HFFc6 (cell line): ENCODE results near the gene SCN8A. TPM values are rescaled to one million over a fixed set of nuclear protein-coding genes. Genes with fewer than 3 reads are reported as not detected.

Experiments
- DNase-seq: peaks from one replicate; pipeline ENCODE4 v3.0.0-alpha.2; 2018
- H3K27ac Mint-ChIP-seq: 2 replicates; pipeline ENCODE4 v1.8.0; 2020; ENCODE audit warnings: mild to moderate bottlenecking, mixed read lengths
- H3K27me3 Mint-ChIP-seq: 2 replicates; pipeline ENCODE4 v1.8.0; 2021; ENCODE audit warnings: mild to moderate bottlenecking, moderate library complexity, mixed read lengths; ENCODE audit not compliant: insufficient read depth
- H3K36me3 Mint-ChIP-seq: 2 replicates; pipeline ENCODE4 v1.8.0; 2021; ENCODE audit warnings: low read depth, mixed read lengths
- H3K4me1 Mint-ChIP-seq: 2 replicates; pipeline ENCODE4 v1.8.0; 2020; ENCODE audit warnings: low read depth, mixed read lengths
- H3K4me3 Mint-ChIP-seq: 2 replicates; pipeline ENCODE4 v1.8.0; 2020; ENCODE audit warnings: mild to moderate bottlenecking, moderate library complexity, mixed read lengths
- H3K9me3 Mint-ChIP-seq: 2 replicates; pipeline ENCODE4 v1.8.0; 2020; ENCODE audit warnings: mild to moderate bottlenecking, mixed read lengths
- CTCF ChIP-seq: fragments of 200-600 bp; sonication (generic); IDR thresholded peaks from 2 replicates; pipeline ENCODE4 v1.5.0; 2021; ENCODE audit warnings: antibody characterized with exemption, mild to moderate bottlenecking
- total RNA-seq, 6 experiments: library from RNA; stranded (reverse); fragmentation: NEBNext Ultra II Directional; extraction: Animal tissue kit (Norgen Biotek cat#: 25700); gene quantifications; 2 replicates in 1 of 6; 3 replicates in 5 of 6; pipeline ENCODE4 v1.2.3, GENCODE V29; 2021

SCN8A gene
- total RNA-seq, 6 experiments from 2014 or later: 13.4 to 16.0 (median 15.3) TPM

GRCh38 chr12:51645961-51646360 lies 54.9 kb downstream of the SCN8A start:
- Mint-ChIP-seq H3K27me3 (peaks cover 5% of the 10 kb centered on the region), H3K36me3 (peaks cover 50% of the 10 kb centered on the region), H3K4me1 (peaks cover 28% of the 10 kb centered on the region), H3K9me3 (peaks cover 9% of the 10 kb centered on the region; the same call in 1 of the 2 replicates), H3K4me3 (no peak overlapping the region), H3K27ac (no peak overlapping the region)
- no peak for TF ChIP-seq CTCF
- no peak for DNase-seq

DNA sequence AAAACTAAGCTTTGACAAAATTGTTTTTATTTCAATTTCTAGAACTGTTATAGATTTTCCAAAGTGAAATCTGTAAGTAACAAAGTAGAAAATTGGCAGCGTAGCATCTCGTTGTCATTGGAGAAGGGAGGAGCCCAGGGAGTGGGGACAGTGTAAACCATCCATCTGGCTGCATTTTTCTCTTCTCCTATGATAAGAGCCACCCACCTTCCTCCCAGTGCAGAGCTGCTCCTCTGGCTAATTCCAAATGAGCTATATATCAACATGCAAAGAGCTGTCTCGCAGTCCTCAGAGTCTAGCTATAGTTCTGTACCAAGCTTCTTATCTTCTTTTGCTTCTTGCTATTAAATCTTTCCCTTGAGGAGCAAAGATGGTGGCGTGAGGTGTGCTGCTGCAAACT lies 56.6 kb downstream of the SCN8A start:
- H3K4me1 Mint-ChIP-seq: peaks cover 17% of the 10 kb centered on the region
- H3K27me3 Mint-ChIP-seq: peaks cover 5% of the 10 kb centered on the region
- DNase-seq: no peak
- H3K36me3 Mint-ChIP-seq: peaks cover 50% of the 10 kb centered on the region
- no peak overlapping the region for H3K27ac Mint-ChIP-seq
- no peak for TF ChIP-seq CTCF
- peaks cover 9% of the 10 kb centered on the region; the same call in 1 of the 2 replicates for H3K9me3 Mint-ChIP-seq
- no peak overlapping the region for H3K4me3 Mint-ChIP-seq

- TF ChIP-seq CTCF: no peak
These were observed 62.4 kb downstream of the SCN8A start for GRCh38 chr12:51653431-51653830.

GRCh38 chr12:51661199-51661598 lies 70.2 kb downstream of the SCN8A start:
- Mint-ChIP-seq H3K4me1 (peaks cover 28% of the 10 kb centered on the region), H3K9me3 (no peaks in the 10 kb centered on the region), H3K27ac (no peak overlapping the region), H3K4me3 (no peak overlapping the region), H3K27me3 (no peaks in the 10 kb centered on the region), H3K36me3 (peaks cover 34% of the 10 kb centered on the region)
- DNase-seq: no peak
- no peak for TF ChIP-seq CTCF

More at GRCh38 chr12:51653431-51653830, 62.4 kb downstream of the SCN8A start:
- Mint-ChIP-seq H3K4me1 (peaks cover 24% of the 10 kb centered on the region), H3K9me3 (peaks cover 9% of the 10 kb centered on the region; the same call in 1 of the 2 replicates), H3K36me3 (peaks cover 39% of the 10 kb centered on the region), H3K27me3 (no peaks in the 10 kb centered on the region; the same call in 1 of the 2 replicates), H3K27ac (no peak overlapping the region), H3K4me3 (no peak overlapping the region)
- DNase-seq: no peak

GRCh38 chr12:51661836-51662235 lies 70.8 kb downstream of the SCN8A start:
- Mint-ChIP-seq H3K4me3 (no peak overlapping the region), H3K4me1 (peaks cover 28% of the 10 kb centered on the region), H3K36me3 (peaks cover 29% of the 10 kb centered on the region), H3K27ac (no peak overlapping the region), H3K27me3 (no peaks in the 10 kb centered on the region), H3K9me3 (no peaks in the 10 kb centered on the region)
- TF ChIP-seq CTCF: no peak
- DNase-seq: no peak

DNA sequence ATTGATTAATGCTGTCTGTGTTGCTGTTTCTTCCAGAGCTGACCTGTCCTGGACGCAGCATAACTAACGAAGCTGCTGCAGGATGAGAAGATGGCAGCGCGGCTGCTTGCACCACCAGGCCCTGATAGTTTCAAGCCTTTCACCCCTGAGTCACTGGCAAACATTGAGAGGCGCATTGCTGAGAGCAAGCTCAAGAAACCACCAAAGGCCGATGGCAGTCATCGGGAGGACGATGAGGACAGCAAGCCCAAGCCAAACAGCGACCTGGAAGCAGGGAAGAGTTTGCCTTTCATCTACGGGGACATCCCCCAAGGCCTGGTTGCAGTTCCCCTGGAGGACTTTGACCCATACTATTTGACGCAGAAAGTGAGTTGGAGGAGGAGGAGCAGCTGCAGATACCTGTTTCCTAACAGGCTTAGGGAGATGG lies 71.7 kb downstream of the SCN8A start:
- Mint-ChIP-seq H3K27ac (no peak overlapping the region), H3K4me3 (no peak overlapping the region), H3K4me1 (peaks cover 28% of the 10 kb centered on the region), H3K9me3 (no peaks in the 10 kb centered on the region), H3K36me3 (peaks cover 24% of the 10 kb centered on the region), H3K27me3 (no peaks in the 10 kb centered on the region)
- DNase-seq: no peak
- no peak for TF ChIP-seq CTCF
